ENCODE results near the gene NPPC. TPM values are rescaled to one million over a fixed set of nuclear protein-coding genes. Genes with fewer than 3 reads are reported as not detected.
A peak's percentile ranks its signal among the peaks of the same experiment; 100 is the strongest.

The NPPC gene
- polyA plus RNA-seq, 2 of the 4 experiments (the other 2 are of a cell fraction), result not detected

GRCh38 chr2:231900486-231900942, 25.7 kb downstream of the NPPC start (continued):
- TF ChIP-seq, protein P1, sequence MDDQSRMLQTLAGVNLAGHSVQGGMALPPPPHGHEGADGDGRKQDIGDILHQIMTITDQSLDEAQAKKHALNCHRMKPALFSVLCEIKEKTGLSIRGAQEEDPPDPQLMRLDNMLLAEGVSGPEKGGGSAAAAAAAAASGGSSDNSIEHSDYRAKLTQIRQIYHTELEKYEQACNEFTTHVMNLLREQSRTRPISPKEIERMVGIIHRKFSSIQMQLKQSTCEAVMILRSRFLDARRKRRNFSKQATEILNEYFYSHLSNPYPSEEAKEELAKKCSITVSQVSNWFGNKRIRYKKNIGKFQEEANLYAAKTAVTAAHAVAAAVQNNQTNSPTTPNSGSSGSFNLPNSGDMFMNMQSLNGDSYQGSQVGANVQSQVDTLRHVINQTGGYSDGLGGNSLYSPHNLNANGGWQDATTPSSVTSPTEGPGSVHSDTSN (IDR thresholded peaks at IDR 0.05), result no peak
- TF ChIP-seq ZC3H11A (IDR thresholded peaks at IDR 0.05), result no peak
- TF ChIP-seq HOXB5 (CRISPR knock-in tag; IDR thresholded peaks at IDR 0.05), result no peak
- TF ChIP-seq CHD4 (IDR thresholded peaks at IDR 0.05; ENCODE audit: borderline replicate concordance), result no peak
- no peak for TF ChIP-seq MAZ (IDR thresholded peaks at IDR 0.05; ENCODE audit: borderline replicate concordance, low read depth, low read length)
- TF ChIP-seq BHLHE40 (IDR thresholded peaks at IDR 0.05; ENCODE audit: low read depth, low read length), result no peak
- TF ChIP-seq EP300 (IDR thresholded peaks at IDR 0.05), result no peak
- TF ChIP-seq POLR2A (IDR thresholded peaks at IDR 0.05; ENCODE audit: low read length), result no peak
- TF ChIP-seq ESRRA (IDR thresholded peaks at IDR 0.05; ENCODE audit: borderline replicate concordance, low read length), result no peak
- no peak for TF ChIP-seq ELK1 (IDR thresholded peaks at IDR 0.05; ENCODE audit: low read depth, low read length)
- TF ChIP-seq CHD2 (IDR thresholded peaks at IDR 0.05; ENCODE audit: low read length, partially characterized antibody), result no peak
- TF ChIP-seq HOXB13 (CRISPR knock-in tag; IDR thresholded peaks at IDR 0.05; ENCODE audit: low read depth), result no peak
- TF ChIP-seq NFE2L2 (conservative IDR thresholded peaks at IDR 0.05; ENCODE audit: low read length), result 0 out of 2 replicates have a peak, but pooled peaks have one; percentile 4
- TF ChIP-seq GATA3 (IDR thresholded peaks at IDR 0.05; ENCODE audit: borderline replicate concordance), result no peak
- no peak for TF ChIP-seq RFX5 (IDR thresholded peaks at IDR 0.05)
- TF ChIP-seq SREBF2 (IDR thresholded peaks at IDR 0.05), result no peak
- 0 out of 2 replicates have a peak, but pooled peaks have one; percentile 21 for TF ChIP-seq MAX (IDR thresholded peaks at IDR 0.05)
- no peak for TF ChIP-seq PHF8 (IDR thresholded peaks at IDR 0.05; ENCODE audit: borderline replicate concordance, low read depth)
- peak; percentile 65 to 67 for TF ChIP-seq RAD21 (conservative IDR thresholded peaks at IDR 0.05 in 1 of 2, IDR thresholded peaks at IDR 0.05 in 1 of 2)
- TF ChIP-seq, protein P2, sequence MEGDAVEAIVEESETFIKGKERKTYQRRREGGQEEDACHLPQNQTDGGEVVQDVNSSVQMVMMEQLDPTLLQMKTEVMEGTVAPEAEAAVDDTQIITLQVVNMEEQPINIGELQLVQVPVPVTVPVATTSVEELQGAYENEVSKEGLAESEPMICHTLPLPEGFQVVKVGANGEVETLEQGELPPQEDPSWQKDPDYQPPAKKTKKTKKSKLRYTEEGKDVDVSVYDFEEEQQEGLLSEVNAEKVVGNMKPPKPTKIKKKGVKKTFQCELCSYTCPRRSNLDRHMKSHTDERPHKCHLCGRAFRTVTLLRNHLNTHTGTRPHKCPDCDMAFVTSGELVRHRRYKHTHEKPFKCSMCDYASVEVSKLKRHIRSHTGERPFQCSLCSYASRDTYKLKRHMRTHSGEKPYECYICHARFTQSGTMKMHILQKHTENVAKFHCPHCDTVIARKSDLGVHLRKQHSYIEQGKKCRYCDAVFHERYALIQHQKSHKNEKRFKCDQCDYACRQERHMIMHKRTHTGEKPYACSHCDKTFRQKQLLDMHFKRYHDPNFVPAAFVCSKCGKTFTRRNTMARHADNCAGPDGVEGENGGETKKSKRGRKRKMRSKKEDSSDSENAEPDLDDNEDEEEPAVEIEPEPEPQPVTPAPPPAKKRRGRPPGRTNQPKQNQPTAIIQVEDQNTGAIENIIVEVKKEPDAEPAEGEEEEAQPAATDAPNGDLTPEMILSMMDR (IDR thresholded peaks at IDR 0.05), result peak; percentile 86

DNA sequence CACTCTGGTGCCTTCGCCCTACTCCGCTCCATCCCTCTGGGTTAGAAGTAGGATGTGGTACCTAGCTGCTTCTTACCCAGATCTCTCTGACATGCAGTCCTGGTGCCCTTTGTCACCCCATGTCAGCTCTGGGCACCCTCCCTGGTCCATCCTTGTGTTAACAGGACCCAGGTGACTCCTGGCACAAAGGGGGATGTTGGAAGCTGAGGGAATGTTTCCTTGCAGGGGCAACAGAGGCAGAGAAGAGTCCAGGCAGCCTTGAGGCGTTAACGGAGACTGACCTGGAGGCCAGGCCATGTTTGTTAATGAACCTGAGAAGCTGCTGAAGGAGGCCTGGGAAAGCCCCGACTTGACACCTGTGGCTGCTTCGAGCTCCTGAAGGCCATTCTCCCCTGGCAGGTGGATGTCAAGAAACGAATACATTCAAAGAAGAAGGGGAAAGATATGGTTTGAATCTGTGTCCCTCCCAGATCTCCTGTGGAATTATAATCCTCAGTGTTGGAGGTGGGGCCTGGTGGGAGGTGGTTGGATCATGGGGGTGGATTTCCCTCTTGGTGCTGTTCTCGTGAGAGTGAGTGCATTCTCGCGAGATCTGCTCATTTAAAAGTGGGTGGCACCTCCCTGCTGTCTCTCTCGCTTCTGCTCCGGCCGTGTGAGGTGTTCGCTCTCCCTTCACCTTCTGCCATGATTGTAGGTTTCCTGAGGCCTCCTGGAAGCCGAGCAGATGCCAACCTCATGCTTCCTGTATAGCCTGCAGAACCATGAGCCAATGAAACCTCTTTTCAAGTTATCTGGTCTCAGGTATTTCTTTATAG, 31.4 kb downstream of the NPPC start:
- CTCF ChIA-PET, result interaction anchor here (0.6 to 1.4 kb wide), 3 partner anchors 13 to 629 kb away, joined by 3 to 4 read pairs (median 4); no protein-coding TSS in a partner anchor
- Histone ChIP-seq H3K27ac (no peak overlapping the region), H3K9me3 (no peaks in the 10 kb centered on the region), H3K4me2 (no peak overlapping the region), H3K4me3 (no peak overlapping the region), H3K4me1 (no peaks in the 10 kb centered on the region)
- POLR2A ChIA-PET, result no interaction called here
- DNase-seq (ENCODE audit: low read depth in 1 of 2, low spot score in 1 of 2) (no peak), FAIRE-seq (no peak), ATAC-seq (no peak)
- WGBS (ENCODE audit: missing lambda C conversion rate), result 57% methylated on average over 12 of the region's 15 CpGs
- TF ChIP-seq REST (IDR thresholded peaks at IDR 0.05) (peak; percentile 46; the same call in 1 of the 2 replicates), CHD2 (IDR thresholded peaks at IDR 0.05; ENCODE audit: low read length, partially characterized antibody) (peak; percentile 70), RAD21 (conservative IDR thresholded peaks at IDR 0.05 in 1 of 2, IDR thresholded peaks at IDR 0.05 in 1 of 2) (no peak), HOXB5 (CRISPR knock-in tag; IDR thresholded peaks at IDR 0.05) (no peak), FOXS1 (CRISPR knock-in tag; IDR thresholded peaks at IDR 0.05) (no peak)

Measured in A549 (cell line).